ENCODE data around the gene PDZRN4. TPM values are rescaled to one million over a fixed set of nuclear protein-coding genes. Genes with fewer than 3 reads are reported as not detected.
"Not testable (repeated sequence)": the region's sequence is repeated elsewhere in the genome, so short reads cannot be mapped to it uniquely, and the experiment has no call there.

Gene PDZRN4
- total RNA-seq, 3 donors from 2014 or later, result 0.98 to 53.4 (median 2.8) TPM

GRCh38 chr12:41234692-41235091, 46.6 kb downstream of the PDZRN4 start:
- no peak for DNase-seq (ENCODE audit: low spot score in 2 of 2)
- Histone ChIP-seq H3K36me3 (no peaks in the 10 kb centered on the region), H3K27ac (no peak overlapping the region), H3K27me3 (no peaks in the 10 kb centered on the region), H3K4me3 (no peak overlapping the region), H3K9me3 (no peaks in the 10 kb centered on the region), H3K4me1 (no peaks in the 10 kb centered on the region)
- TF ChIP-seq, protein P1, sequence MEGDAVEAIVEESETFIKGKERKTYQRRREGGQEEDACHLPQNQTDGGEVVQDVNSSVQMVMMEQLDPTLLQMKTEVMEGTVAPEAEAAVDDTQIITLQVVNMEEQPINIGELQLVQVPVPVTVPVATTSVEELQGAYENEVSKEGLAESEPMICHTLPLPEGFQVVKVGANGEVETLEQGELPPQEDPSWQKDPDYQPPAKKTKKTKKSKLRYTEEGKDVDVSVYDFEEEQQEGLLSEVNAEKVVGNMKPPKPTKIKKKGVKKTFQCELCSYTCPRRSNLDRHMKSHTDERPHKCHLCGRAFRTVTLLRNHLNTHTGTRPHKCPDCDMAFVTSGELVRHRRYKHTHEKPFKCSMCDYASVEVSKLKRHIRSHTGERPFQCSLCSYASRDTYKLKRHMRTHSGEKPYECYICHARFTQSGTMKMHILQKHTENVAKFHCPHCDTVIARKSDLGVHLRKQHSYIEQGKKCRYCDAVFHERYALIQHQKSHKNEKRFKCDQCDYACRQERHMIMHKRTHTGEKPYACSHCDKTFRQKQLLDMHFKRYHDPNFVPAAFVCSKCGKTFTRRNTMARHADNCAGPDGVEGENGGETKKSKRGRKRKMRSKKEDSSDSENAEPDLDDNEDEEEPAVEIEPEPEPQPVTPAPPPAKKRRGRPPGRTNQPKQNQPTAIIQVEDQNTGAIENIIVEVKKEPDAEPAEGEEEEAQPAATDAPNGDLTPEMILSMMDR (IDR thresholded peaks at IDR 0.05), result no peak
- no peak for TF ChIP-seq POLR2AphosphoS5 (IDR thresholded peaks at IDR 0.05)
- no peak for TF ChIP-seq POLR2A (IDR thresholded peaks at IDR 0.05)
- intact Hi-C loops (cut with DNase I; ENCODE audit: low total_unique reads), result loop anchor here (5.0 kb wide), 1 partner anchor 642 kb away; no protein-coding TSS in a partner anchor

- H3K9me3 ChIP-seq, result no peaks in the 10 kb centered on the region
- intact Hi-C loops (cut with DNase I; ENCODE audit: low total_unique reads), result no loop called here
- DNase-seq (ENCODE audit: low spot score in 2 of 2), result no peak
- H3K4me3 ChIP-seq, result no peak overlapping the region
- H3K4me1 ChIP-seq, result no peaks in the 10 kb centered on the region
- no peaks in the 10 kb centered on the region for H3K27me3 ChIP-seq
- TF ChIP-seq, protein P1 (IDR thresholded peaks at IDR 0.05), result no peak
- TF ChIP-seq POLR2A (IDR thresholded peaks at IDR 0.05), result no peak
- no peak for TF ChIP-seq POLR2AphosphoS5 (IDR thresholded peaks at IDR 0.05)
- H3K27ac ChIP-seq, result no peak overlapping the region
- no peaks in the 10 kb centered on the region for H3K36me3 ChIP-seq
Measured at GRCh38 chr12:41242603-41243002, 54.5 kb downstream of the PDZRN4 start.

GRCh38 chr12:41248391-41248790, 60.3 kb downstream of the PDZRN4 start:
- Histone ChIP-seq H3K27me3 (no peaks in the 10 kb centered on the region), H3K36me3 (no peaks in the 10 kb centered on the region), H3K9me3 (no peaks in the 10 kb centered on the region), H3K4me1 (no peaks in the 10 kb centered on the region), H3K4me3 (no peak overlapping the region), H3K27ac (no peak overlapping the region)
- no peak for DNase-seq (ENCODE audit: low spot score in 2 of 2)
- no peak for TF ChIP-seq POLR2A (IDR thresholded peaks at IDR 0.05)
- TF ChIP-seq POLR2AphosphoS5 (IDR thresholded peaks at IDR 0.05), result no peak
- TF ChIP-seq, protein P1 (IDR thresholded peaks at IDR 0.05), result no peak
- intact Hi-C loops (cut with DNase I; ENCODE audit: low total_unique reads), result no loop called here

GRCh38 chr12:41250748-41251147, 62.6 kb downstream of the PDZRN4 start:
- H3K27me3 ChIP-seq, result no peaks in the 10 kb centered on the region
- peak overlapping the region in 1 of 3 donors; percentile 49 for H3K4me3 ChIP-seq
- intact Hi-C loops (cut with DNase I; ENCODE audit: low total_unique reads), result no loop called here
- peak in 1 of 2 donors; percentile 20 for DNase-seq (ENCODE audit: low spot score in 2 of 2)
- no peak overlapping the region for H3K27ac ChIP-seq
- no peak for TF ChIP-seq POLR2A (IDR thresholded peaks at IDR 0.05)
- no peak for TF ChIP-seq POLR2AphosphoS5 (IDR thresholded peaks at IDR 0.05)
- TF ChIP-seq, protein P1 (IDR thresholded peaks at IDR 0.05), result no peak
- H3K4me1 ChIP-seq, result no peaks in the 10 kb centered on the region
- H3K36me3 ChIP-seq, result no peaks in the 10 kb centered on the region
- H3K9me3 ChIP-seq, result no peaks in the 10 kb centered on the region

DNA sequence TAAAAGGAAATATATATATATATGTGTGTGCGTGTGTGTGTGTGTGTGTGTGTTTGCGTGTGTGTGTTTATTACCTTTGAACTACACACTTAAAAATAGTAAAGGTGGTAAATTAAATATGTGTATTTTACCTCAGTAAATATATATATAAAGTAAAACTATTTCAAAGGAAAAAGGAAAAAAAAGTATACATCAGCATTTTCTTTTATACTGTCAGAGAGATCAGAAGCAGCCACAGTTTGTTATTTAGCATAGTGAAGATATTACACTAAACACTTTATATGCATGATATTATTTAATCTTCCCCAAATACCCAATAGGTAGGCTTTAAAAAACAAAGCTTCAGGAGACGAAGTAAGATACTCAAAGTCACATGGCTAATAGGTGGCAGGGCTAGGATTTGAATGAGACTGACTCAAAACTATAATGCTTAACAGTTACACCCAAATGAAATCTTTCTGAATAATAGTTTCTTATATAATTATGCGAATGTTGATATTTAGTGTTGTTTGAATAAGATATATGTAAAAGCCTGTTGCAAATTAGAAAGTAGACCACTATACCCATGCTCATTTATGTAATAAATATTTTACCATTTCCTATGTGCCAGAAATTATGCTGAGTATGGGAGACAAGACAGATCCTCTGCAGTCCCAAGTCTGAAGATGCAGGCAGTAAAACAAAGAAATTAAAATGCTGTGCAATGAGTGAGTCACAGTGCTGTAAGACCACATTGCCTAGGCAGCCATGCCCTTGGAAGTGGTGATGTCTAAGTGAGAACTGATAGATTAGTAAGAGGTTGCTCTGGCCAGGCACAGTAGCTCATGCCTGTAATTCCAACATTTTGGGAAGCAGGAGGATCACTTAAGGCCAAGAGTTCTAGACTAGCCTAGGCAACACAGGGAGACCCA, 66.1 kb downstream of the PDZRN4 start:
- no peak overlapping the region for H3K27ac ChIP-seq
- H3K9me3 ChIP-seq, result no peaks in the 10 kb centered on the region
- H3K36me3 ChIP-seq, result no peaks in the 10 kb centered on the region
- H3K27me3 ChIP-seq, result no peaks in the 10 kb centered on the region
- TF ChIP-seq, protein P1 (IDR thresholded peaks at IDR 0.05), result no peak
- no peak for TF ChIP-seq POLR2AphosphoS5 (IDR thresholded peaks at IDR 0.05)
- TF ChIP-seq POLR2A (IDR thresholded peaks at IDR 0.05), result no peak
- intact Hi-C loops (cut with DNase I; ENCODE audit: low total_unique reads), result no loop called here
- H3K4me3 ChIP-seq, result no peak overlapping the region
- no peaks in the 10 kb centered on the region for H3K4me1 ChIP-seq
- DNase-seq (ENCODE audit: low spot score in 2 of 2), result no peak

DNA sequence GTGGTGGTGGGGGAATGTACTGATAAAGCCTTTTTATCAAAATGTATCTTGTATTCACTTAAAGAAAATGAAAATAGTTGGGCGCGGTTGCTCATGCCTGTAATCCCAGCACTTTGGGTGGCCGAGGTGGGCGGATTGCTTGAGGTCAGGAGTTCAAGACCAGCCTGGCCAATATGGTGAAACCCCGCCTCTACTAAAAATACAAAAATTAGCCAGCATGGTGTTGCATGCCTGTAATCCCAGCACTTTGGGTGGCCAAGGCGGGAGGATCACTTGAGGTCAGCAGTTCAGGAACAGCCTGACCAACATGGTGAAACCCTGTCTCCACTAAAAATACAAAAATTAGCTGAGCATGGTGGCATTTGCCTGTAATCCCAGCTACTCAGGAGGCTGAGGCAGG, 75.1 kb downstream of the PDZRN4 start:
- H3K9me3 ChIP-seq; H3K27ac ChIP-seq; H3K27me3 ChIP-seq; H3K36me3 ChIP-seq; DNase-seq (ENCODE audit: low spot score in 2 of 2); H3K4me3 ChIP-seq; intact Hi-C loops (cut with DNase I; ENCODE audit: low total_unique reads); H3K4me1 ChIP-seq: not testable (repeated sequence)
